ENCODE data around the gene DNAJC5.

DNA sequence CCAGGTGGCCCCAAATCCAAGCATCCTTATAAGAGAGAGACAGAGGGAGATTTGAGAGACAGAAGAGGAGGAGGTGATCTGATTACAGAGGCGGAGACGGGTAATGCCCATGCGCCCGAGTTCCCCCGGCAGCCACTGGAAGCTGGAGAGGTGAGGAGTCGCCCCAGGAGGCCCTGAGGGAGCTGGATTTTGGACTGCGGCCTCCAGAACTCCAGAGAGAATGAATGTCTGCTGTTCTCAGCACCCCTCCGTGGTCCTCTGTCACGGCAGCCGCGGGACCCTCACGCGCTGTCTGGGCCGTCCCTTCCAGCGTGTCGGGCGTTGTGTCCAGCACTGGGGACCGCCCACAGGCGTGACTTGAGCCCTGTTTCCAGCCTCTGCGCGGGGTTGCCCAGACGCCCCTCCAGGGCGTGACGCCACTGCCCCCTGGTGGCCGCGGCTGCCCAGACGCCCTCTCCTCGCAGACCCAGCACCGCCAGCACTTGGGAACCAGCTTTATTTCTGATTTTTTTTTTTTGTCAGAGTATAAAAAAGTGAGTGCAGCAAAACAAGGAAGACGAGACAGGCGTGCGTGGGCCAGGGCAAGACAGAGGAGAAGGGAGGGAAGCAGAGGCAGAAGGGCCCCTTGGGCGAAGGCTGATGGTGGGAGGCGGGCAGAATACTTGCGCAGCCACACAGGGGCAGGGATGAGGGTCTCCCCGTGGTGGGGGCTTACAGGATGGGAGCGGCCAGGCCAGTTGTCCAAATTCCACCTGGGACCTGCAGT lies 78.9 kb downstream of the DNAJC5 start:
- TF ChIP-seq, protein P1, sequence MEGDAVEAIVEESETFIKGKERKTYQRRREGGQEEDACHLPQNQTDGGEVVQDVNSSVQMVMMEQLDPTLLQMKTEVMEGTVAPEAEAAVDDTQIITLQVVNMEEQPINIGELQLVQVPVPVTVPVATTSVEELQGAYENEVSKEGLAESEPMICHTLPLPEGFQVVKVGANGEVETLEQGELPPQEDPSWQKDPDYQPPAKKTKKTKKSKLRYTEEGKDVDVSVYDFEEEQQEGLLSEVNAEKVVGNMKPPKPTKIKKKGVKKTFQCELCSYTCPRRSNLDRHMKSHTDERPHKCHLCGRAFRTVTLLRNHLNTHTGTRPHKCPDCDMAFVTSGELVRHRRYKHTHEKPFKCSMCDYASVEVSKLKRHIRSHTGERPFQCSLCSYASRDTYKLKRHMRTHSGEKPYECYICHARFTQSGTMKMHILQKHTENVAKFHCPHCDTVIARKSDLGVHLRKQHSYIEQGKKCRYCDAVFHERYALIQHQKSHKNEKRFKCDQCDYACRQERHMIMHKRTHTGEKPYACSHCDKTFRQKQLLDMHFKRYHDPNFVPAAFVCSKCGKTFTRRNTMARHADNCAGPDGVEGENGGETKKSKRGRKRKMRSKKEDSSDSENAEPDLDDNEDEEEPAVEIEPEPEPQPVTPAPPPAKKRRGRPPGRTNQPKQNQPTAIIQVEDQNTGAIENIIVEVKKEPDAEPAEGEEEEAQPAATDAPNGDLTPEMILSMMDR (conservative IDR thresholded peaks at IDR 0.05; ENCODE audit: low read length): peak; percentile 95
- TF ChIP-seq EZH2phosphoT487 (IDR thresholded peaks at IDR 0.05; ENCODE audit: borderline replicate concordance): no peak
